GM12875 (cell line): Measurements from ENCODE around the gene SEZ6L.

ENCODE experiments used
- H3K4me3 ChIP-seq: one replicate; pipeline ENCODE4 v1.5.1; 2011; ENCODE audit warnings: low read depth, low read length, control low read depth
- CTCF ChIP-seq: IDR thresholded peaks from 2 replicates; pipeline ENCODE4 v1.5.1; 2011; ENCODE audit warnings: low read depth, mild to moderate bottlenecking, control low read depth, inconsistent platforms, low read length, moderate library complexity, borderline replicate concordance; ENCODE audit not compliant: insufficient read depth

The SEZ6L gene

DNA sequence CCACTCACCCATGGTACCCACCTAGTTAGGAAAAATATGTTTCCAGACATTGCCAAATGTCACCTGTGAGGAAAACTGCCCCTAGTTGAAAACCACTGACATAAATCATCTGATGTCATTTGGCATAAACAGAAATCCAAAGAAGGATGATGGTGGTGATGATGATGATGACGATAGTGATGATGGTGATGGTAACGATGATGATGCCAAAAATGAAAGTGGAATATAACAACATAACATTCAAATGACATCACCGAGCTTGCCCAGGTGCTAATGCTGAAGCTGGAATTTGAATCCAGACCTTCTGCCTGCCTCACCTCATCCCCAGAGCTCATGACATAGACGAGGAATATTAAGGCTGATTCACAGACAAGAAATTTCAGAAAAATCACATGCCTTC is 167.5 kb downstream of the SEZ6L start:
- no peak for TF ChIP-seq CTCF
- H3K4me3 ChIP-seq = no peak overlapping the region

- no peak overlapping the region for H3K4me3 ChIP-seq
- TF ChIP-seq CTCF = no peak
These were observed 170.5 kb downstream of the SEZ6L start for GRCh38 chr22:26339755-26340154.

DNA sequence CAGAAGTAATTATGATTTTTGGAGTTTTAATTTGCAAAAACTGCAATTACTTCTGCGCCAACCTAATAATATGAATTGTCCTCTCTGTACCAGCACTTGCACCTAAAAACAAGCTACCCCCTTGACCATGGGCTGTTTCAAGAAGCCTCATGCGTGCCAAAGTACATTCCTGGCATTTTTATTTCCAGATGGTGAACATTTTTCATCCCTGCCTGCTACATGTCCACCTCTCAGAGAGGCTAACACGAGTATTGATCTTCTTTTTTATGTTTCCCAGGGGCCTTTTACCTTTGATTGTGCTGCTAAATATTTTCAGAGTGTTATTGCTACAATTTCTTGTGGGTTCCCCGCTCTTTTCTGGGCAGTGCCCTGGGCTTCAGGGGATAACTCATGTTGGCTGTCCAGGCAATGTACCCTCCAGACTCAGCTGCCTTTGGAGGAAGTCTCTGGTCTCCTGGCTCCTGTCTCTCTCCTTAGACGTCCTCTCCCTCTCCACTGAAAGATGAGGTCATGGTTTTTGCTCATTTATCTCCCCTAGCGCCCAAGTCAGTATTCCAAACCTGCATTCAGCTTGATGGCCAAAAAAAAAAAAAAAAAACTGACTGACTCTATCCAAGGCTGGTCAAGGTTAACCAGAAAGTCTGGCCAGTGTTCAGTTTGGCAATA is 173.6 kb downstream of the SEZ6L start:
- TF ChIP-seq CTCF = no peak
- no peak overlapping the region for H3K4me3 ChIP-seq

- TF ChIP-seq CTCF = no peak
These were observed 176.2 kb downstream of the SEZ6L start for GRCh38 chr22:26345496-26345895.

GRCh38 chr22:26348810-26349526 is 179.7 kb downstream of the SEZ6L start:
- H3K4me3 ChIP-seq = no peak overlapping the region
- TF ChIP-seq CTCF = no peak

More at GRCh38 chr22:26345496-26345895, 176.2 kb downstream of the SEZ6L start:
- H3K4me3 ChIP-seq = no peak overlapping the region

DNA sequence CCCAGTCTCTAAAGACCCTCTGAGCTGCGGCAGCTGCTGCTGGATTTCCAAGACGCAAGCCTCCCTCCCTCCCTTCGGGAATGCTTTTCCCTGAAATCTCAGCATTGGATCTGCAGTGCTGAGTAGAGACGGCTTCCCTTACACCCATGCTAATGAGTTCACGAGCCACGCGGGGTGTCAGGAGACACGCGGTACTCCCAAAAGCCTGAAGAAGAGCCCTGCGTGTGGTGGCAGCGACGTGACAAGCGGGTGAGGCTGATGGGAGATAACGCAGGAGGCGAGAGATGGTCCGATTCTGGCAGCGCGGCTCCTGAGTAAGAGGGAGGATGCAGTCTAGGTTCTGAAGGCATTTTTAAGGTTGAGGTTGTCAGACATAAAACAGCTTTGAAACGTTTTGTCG is 185.4 kb downstream of the SEZ6L start:
- no peak for TF ChIP-seq CTCF

DNA sequence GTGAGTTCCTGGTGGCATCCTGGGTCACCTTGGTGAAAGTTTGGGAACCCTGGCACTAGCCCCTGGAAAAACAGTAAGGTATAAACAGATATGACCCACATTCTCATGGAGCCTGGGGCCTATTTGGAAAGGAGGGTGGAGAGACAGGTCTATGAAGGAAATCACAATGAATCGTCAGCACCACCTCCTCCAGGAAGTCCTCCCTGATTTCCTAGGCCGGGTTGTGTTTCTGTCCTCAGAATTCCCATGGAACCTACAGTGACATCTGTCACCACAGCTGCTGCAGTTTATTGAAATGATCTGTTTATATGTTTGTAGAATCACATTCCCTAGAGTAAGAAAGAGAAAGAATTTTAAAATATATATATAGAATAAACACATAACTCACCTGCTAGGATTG is 188.0 kb downstream of the SEZ6L start:
- H3K4me3 ChIP-seq = no peak overlapping the region
- no peak for TF ChIP-seq CTCF

More for the DNA sequence above, 185.4 kb downstream of the SEZ6L start:
- no peak overlapping the region for H3K4me3 ChIP-seq
